HEK293T (cell line): ENCODE results near the gene APOLD1.

Experiments used
- FOXA1 ChIP-seq: fragments of 450-650 bp; IDR thresholded peaks from 2 replicates; pipeline ENCODE4 v1.6.1; 2016; ENCODE audit warnings: mild to moderate bottlenecking
- FOXK2 ChIP-seq: fragments of 450-650 bp; IDR thresholded peaks from 2 replicates; pipeline ENCODE4 v1.6.1; 2016; ENCODE audit warnings: mild to moderate bottlenecking

GRCh38 chr12:12804011-12804410 lies 18.6 kb downstream of the APOLD1 start:
- TF ChIP-seq FOXA1 = no peak
- TF ChIP-seq FOXK2 = no peak
